GM10847 (cell line): Measurements from ENCODE around the gene SLC25A5.

Experiments
- POLR2A ChIP-seq: IDR thresholded peaks from 2 replicates; pipeline ENCODE4 v1.6.1; 2011; ENCODE audit not compliant: insufficient read length; ENCODE audit errors: extremely low read depth

SLC25A5 gene

DNA sequence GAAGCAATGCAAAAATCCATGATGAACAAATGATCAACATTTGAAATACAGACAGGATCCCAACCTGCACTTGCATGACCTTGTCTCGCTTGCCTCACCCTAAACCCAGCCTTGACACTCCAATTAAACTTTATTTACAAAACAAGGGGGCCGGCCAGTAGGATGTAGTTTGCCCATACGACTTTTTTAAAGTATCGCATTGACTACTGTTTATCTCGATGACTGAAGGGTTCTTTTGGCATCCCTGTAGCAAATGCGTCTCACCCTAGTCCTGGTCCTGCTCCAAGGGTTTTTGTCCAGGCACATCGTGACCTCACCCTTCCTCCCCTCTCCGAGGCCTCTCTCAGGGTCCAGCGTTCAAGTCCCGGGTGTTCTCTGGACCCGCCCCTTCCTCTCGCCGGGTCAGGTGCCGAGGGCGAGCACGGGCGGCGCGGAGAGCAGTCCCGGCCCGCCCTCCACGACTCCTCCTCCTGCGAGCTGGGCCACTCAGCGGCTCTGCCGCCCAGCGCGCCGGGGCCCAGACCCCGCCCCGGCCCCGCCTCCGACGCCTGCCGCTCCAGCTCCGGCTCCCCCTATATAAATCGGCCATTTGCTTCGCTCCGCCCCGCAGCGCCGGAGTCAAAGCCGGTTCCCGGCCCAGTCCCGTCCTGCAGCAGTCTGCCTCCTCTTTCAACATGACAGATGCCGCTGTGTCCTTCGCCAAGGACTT is at the start of gene SLC25A5:
Gene SLC25A5, plus strand, starts transcription at position 603 of the 709 bp plus-strand sequence. Its CDS starts 72 bp downstream, at position 675.
- TF ChIP-seq POLR2A: peak; percentile 90

DNA sequence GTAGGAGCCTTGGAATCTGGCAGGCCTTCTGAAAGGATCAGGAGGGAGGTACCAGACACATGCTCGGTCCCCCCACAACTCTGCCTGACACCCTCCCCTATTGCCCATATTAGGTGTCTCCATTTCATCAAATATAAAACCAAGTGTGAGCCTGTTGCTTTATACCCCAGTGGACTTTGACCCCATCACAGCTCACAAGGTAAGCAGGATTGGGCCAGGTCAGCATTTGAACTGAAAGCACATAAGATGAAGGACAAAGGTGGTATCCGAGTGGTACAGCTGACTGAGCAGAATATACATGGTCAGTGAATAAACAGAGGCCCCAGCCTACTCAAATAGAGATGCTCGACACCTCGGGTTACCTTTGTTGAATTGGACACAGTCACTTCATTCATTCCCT is 49.1 kb upstream of the SLC25A5 start:
- no peak for TF ChIP-seq POLR2A

DNA sequence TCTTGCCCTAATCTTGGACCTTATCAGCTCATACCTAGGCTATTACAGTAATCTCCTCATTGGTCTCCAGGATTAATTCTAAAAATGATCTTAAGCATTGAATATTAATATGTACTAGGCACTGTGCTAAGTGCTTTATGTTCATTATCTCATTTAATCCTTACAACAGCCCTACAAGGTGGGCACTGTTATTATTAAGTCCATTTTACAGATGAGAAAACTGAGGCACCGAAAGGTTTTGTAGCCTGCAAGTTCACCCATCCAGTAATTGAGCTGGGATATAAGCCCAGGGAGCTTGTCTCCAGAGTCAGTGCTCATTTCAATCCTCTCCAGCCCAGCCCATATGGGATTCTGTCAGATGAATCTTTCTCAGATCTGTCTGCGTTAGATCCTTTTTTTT is 48.3 kb upstream of the SLC25A5 start:
- TF ChIP-seq POLR2A: no peak

DNA sequence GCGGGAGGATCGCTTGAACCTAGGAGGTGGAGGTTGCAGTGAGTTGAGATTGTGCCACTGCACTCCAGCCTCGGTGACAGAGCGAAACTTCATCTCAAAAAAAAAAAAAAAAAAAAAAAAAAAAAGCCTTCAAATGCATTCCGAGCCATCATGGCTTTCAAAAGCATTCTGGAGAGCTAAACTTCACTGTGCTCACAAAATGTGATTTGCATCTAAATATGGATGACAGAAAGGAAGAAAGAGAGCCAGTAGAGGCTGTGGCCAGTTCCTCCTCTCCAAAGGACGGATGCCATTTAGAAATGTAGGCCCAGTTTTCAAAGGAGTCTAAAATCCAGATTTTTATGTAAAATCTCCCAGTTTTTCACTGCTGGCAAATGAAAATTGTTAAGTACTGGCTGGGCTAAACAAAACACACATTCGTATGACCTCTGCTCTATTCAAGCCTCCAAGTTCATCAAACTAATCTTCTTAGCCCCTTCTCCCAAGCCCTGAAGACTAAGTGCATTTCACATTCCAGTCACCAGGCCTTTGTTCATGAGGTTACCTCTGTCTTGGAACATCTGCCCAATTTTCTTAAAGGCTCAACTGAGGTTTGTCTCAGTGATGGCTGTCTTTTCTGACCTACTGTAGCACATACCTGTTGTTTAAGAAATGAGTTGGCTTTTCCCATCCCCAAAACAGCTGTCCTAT is 47.1 kb upstream of the SLC25A5 start:
- TF ChIP-seq POLR2A: no peak

DNA sequence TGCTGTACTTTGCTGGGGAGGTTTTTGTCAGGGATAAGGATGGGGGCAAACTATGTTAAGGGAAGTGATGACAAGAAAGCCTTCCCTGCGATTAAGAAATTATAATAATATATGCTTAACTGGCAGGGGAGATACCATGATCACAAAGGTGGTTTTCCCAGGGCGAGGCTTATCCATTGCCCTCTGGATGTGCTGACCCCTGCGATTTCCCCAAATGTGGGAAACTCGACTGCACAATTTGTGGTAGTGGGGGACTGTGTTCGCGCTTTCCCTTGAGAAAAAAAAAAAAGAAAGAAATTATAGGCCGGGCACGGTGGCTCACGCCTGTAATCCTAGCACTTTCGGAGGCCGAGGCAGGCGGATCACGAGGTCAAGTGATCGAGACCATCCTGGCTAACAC is 44.6 kb upstream of the SLC25A5 start:
- no peak for TF ChIP-seq POLR2A

DNA sequence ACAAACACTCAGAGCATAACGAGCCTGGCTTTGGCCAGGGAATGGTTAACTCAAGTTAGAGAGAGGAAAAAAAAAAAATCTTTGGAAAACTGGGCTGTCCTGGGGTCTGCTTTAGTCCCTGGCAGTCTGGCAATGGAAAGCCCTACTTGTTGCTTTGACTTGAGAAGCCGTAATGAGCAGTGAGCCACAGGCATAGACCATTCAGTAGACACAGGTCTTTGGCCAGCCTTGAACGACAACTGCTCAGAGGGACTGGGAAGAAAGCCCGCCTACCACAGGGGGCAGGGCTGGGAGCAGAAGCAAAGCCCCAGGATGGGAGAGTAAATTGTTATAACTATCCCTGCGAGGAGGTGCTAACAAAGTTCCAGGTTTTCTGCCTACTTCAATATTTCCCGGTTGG is 43.2 kb upstream of the SLC25A5 start:
- no peak for TF ChIP-seq POLR2A

DNA sequence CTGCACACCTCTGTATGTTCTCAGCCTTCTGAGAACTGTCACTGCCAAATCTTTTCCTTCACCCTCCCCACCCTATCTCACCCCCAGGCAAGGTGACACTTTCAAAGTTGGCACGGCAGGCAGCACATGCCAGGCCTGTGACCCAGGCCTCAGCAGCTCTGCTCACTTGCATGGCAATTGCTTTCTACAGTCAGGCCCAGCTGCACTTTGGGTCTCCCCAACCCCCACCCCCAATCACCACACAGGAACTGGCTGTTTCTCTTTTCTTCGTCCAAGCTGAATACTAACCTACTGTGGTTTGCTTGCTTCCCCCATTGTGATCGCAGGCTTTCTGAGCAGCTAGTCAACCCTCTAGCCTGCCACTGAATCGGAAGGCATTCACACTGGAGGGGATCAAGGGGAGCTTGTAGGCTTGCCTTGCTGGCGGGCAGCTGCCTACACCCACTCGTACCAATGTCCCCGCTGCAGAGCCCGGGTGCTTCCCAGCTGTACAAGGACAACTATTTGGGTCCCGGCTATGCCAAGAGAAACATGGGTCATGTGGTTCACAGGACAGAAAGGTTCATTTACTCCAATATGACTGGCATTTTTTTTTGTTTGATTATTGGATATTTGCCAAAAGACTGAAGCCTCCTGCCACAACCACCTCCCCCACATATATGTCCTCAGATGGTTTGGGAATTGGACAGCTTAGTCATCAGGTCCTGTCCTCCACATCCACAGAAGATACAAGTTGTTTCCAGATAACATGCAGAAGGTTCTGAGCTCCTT is 41.0 kb upstream of the SLC25A5 start:
- no peak for TF ChIP-seq POLR2A

DNA sequence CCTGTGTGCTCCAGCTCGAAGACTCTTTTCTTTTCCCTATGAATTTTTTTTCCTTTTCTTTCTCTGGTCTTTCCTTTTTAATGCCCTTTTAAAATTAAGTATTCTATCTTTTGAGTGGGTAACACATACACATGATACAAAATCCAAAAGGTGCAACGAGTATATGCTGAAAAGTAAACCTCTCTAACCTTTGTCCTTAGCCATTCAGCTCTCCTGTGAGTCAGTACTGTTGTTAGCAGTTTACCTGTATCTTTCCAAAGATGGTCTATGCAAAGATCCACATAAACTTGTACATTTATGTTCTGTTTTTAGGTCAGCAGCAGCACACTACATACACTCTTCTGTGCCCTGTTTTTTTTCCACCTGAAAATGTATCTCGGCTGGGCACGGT is 40.5 kb upstream of the SLC25A5 start:
- no peak for TF ChIP-seq POLR2A

DNA sequence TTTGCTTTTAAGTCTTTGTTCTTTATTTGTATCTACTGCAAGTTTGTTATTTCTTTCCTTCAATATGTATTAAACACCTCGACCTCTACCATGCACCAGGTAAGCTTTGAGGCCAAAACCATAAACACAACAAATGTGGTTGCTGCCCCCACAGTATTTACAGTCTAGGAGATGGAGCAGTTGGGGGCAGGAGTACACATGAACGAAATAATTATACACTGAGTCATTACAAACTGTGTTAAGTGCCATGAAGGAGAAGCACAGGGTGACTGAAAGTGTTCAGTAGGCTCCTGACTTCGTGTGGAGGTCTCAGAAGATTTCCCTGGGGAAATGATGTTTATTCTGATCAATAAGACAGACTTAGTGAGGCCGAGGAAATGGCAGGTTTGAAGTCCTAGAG is 38.8 kb upstream of the SLC25A5 start:
- TF ChIP-seq POLR2A: no peak

DNA sequence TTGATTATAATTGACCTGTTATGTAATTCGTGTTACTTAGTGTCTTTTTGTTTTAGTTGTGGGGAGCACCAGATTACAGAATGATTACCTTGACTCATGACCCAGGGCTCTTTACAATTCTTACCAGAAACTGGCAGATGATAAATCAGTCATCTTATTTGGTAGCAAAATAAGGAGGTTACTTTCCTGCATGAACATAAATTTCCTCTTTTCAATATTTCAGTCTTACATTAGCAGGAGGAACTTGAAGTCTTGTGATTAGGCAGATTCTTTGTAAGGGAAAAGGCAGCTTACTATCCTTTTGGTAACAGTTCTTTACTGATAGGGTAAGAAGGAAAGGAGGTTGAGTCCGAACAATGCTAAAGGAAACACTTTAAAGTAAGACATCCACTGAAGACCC is 26.0 kb upstream of the SLC25A5 start:
- TF ChIP-seq POLR2A: no peak

DNA sequence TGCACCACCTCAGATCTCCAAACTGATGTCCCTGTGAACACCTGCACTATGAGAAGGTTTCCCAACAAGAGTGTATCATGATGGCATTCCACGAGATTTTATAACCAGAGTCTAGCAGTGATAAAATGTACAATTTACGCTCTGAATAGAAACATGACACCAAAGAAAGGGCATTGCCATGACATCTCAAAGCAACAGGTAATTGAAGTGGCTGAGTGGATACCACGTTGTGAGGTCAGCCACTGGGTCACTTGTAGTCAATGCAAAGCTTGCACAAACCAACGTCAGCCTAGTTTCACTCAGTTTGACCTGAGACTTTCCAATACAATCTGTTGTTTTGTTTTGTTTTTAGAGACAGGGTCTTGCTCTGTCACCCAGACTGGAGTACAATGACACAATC is 15.0 kb upstream of the SLC25A5 start:
- no peak for TF ChIP-seq POLR2A

DNA sequence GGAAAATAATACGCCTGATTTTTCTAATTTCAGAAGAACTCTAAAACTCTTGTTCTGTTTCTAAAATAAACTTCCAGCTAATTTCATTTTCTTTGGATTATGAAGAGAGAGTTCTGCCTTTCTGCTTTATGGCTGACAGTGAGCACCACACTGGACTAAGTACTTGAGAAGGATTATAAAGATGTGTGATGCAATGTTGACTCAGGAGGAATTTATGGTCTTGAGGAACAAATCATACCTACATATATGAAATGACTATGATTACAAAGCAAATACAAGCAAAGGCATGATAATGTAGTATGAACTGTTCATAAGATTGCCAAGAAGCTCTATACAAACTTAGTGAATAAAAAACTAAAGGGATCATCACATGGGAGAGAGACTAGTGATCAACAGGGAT is 13.0 kb upstream of the SLC25A5 start:
- no peak for TF ChIP-seq POLR2A

DNA sequence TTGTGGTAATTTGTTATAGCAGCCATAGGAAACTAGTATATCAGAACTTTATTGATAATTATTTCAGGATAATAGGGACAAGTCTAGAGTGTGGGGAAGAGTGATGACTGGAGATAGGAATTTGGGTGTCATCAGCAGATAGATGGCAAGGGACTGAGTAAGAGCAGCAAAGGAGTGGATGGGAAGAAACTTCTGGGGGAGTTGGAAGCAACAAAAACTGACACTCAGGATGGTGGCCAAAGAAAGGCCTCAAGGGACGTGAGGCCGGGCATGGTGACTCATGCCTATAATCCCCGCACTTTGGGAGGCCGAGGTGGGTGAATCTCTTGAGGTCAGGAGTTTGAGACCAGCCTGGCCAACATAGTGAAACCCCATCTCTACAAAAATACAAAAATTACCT is 9.1 kb upstream of the SLC25A5 start:
- no peak for TF ChIP-seq POLR2A

DNA sequence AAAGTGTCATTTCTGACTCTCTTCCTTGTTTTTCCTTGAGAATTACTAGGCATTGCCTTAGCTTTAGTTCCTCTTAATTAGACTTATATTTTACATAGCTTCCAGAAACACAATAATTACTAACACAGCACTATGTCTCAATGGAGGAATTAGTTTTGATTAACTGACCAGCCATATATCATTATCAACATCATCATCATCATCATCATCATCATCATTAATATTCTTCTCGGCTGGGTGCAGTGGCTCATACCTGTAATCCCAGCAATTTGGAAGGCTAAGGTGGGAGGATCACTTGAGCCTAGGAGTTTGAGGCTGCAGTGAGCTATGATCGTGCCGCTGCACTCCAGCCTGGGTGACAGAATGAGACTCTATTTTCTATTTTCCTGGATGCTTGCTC is 2.7 kb upstream of the SLC25A5 start:
- no peak for TF ChIP-seq POLR2A

DNA sequence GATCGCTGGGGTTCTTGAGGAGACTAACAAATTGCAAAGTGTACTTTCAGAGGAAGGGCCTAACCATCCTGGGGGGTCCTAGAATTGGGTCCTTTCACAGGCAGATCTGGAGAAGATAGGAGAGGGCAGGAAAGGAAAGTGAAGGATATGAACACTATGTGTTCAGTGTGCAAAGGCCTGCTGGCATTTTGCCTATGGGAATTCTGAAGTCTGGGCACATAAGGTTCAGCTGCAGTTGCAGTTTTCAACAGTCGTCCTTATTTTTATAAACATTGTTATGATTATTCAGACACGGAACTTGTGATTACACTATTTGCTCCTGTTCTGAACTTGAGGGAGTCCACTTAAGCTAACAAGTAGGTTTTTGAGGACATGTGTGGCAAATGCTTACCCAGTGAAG is 1.3 kb upstream of the SLC25A5 start:
- no peak for TF ChIP-seq POLR2A

DNA sequence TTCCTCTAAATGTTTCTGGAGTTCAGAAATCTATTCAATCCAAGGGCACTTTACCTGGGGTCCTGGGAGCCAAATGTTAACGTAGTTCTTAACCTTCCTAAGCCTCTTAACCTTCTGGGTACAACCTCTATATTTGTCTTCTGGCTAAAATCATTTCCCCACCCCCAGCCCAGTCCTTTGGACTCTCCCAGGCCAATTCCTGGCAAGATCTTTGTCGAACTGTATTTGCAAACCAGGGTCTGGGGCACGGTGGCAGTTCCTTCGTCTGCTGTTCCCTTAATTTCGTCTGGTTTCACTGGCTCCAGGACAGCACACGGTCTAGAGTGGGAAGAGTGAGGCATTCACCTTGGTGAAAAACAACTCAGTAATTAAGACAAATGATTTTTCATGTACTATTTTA is 811 bp upstream of the SLC25A5 start:
- TF ChIP-seq POLR2A: no peak

DNA sequence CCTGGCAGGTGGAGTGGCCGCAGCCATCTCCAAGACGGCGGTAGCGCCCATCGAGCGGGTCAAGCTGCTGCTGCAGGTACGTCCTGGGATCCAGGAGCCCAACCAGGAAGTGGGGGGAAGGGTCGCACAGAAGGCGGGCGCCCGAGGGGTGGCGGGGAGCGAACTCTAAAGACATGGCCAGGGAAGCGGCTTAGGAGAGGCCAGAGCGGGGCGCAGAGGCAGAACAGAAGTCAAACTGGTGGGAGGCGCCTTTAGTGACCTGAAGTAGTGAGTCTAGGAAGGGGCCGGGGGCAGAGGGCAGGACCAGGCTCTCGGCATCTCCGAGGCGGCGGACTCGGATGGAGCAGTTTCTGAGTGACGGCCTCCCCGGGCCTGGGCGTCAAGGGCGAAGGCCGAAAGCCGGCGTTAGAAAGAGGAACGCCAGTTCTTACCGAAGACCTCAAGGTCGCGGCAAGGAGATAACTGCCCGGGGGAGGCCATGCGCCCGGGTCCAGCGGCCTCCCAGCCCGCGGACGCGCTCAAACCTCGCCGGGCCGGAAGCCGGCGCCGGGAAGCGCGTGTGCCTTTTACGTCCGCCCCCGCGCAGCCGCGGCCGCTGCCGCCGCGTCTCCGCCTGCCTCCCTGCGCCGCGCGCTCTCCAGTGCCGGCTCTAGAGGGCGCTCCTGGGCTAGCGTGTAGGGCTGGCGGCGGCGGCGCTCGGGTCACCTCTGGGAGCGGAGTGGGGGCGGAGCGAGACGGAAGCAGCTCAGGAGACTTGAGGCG is 488 bp downstream of the SLC25A5 start:
- peak; percentile 41 for TF ChIP-seq POLR2A
